ENCODE results near the gene SEC61A2.
A peak's percentile ranks its signal among the peaks of the same experiment; 100 is the strongest.
"Not testable (repeated sequence)": the region's sequence is repeated elsewhere in the genome, so short reads cannot be mapped to it uniquely, and the experiment has no call there.

The SEC61A2 gene

GRCh38 chr10:12162927-12163326 lies 33.5 kb downstream of the SEC61A2 start:
- no peak for DNase-seq

- no peak for DNase-seq
Measured at GRCh38 chr10:12164085-12164484, 34.6 kb downstream of the SEC61A2 start.

GRCh38 chr10:12165036-12165435 lies 35.6 kb downstream of the SEC61A2 start:
- DNase-seq, result no peak

- DNase-seq, result no peak
Measured at GRCh38 chr10:12165999-12166775, 36.7 kb downstream of the SEC61A2 start.

DNA sequence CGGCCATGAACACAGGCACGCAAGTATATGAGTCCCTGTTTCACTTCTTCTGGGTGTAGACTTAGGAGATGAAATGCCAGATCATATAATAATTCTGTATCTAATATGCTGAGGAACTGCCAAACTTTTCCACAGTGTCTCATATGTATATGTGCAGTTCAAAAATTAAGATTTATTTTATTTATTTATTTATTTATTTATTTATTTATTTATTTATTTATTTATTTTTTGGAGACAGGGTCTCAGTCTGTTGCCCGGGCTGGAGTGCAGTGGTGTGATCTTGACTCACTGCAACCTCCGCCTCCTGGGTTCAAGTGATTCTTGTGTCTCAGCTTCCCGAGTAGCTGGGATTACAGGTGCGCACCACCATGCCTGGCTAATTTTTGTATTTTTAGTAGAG lies 42.0 kb downstream of the SEC61A2 start:
- DNase-seq, result not testable (repeated sequence)

DNA sequence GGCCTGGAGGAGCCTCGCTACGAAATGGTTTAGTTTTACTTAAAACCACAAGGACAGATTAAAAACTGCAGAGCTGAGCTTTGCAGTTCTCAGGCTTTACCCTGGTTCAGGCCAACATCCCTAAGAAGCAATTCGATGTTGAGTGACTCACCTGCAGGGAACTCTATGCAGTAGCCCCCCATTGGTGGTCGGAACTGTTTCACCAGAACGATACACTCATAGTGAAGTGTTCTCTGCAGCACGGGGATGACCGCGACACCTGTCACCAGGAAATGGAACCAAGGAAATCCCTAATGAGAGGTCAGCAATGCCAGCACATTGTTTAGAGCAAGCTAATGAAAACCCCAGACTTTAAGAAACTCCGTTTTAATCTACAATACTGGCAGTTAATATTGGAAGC lies 48.2 kb downstream of the SEC61A2 start:
- DNase-seq, result no peak

GRCh38 chr10:12179606-12180170 lies 50.2 kb downstream of the SEC61A2 start:
- peak; percentile 83 to 87 for DNase-seq

DNA sequence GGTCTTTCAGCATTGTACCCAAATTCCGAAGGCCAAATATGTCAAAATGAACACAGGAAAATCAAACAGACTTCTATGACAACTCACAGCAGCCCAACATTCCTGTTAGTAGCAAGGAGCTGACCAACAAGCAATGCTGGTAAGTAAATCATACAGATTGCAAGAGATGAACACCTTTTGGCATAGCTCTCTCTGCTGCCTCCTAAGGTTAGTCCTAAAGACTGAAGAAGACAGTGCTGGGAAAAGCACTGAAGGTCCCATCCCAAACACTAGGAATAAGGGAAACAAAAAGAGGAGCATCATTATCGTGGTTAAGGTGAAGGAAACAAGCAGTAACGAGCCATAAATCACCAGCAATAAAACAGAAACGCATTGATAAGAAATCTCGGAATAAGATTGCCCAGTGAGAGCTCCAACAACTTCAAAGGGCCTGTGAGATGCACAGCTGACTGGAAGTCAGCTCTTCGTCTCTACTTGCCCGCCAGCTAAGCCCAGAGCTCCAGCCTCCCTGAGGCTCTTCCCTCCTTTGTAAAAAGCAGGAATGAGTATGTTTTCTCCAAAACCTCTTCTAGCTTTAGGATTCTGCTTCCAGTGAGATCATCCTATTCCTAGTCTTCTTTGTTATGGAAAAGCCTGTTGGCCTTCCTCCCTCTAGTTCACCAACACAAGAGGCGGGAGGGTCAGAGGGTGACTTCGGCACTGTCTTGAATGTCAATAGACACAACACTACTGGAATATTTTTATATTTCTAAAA lies 50.9 kb downstream of the SEC61A2 start:
- no peak for DNase-seq

GRCh38 chr10:12181065-12181775 lies 51.7 kb downstream of the SEC61A2 start:
- peak; percentile 99 to 100 for DNase-seq

GRCh38 chr10:12184165-12184564 lies 54.7 kb downstream of the SEC61A2 start:
- DNase-seq, result no peak

DNA sequence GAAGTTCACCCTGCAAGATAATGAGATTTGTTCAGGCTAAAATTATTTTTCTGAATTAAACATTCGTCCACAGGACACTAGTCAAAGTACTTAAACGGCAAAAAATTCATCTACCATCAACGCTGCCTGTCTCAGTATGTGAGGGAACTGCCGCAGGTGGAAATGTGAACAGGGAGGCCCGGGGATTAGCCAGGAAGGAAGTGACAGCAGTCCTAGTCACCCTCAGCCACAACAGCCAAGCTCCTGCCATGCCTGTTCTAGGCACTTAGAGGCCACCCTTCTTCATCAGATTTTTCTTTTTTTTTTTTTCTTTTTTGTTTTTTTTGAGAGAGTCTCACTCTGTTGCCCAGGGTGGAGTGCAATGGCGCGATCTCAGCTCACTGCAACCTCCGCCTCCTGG lies 56.8 kb downstream of the SEC61A2 start:
- DNase-seq, result peak; percentile 68 to 75

DNA sequence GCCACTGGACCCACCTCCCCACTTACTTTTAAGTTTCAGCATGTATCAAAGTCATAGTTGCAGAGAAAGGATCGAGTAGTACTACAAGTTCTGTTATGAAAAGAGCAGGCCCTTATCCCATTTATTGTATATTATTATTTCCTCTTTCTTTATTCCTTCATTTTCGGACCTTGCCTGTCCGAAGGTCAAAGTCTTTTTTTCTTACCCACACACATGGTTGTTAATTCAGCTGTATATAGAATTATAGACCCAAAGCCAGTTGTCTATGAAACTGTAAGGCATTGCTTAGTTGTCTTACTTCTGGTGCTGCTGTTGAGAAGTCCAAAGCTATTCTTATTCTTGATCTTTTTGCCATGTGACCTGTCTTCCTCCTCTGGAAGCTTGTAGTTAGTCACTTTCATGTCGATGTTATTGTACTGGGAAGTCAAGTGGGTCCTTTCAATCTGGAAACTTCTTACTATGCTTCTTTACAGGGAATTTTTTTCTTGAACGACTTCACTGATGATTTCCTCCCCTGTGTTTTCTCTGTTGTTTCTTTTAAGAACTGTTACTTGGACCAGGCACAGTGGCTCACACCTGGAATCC lies 57.9 kb downstream of the SEC61A2 start:
- no peak for DNase-seq

- no peak for DNase-seq
Measured at GRCh38 chr10:12188656-12189055, 59.2 kb downstream of the SEC61A2 start.

- DNase-seq, result no peak
Measured at GRCh38 chr10:12189426-12189825, 59.9 kb downstream of the SEC61A2 start.

GRCh38 chr10:12191715-12192114 lies 62.2 kb downstream of the SEC61A2 start:
- DNase-seq, result no peak

GRCh38 chr10:12193193-12193592 lies 63.7 kb downstream of the SEC61A2 start:
- DNase-seq, result no peak

DNA sequence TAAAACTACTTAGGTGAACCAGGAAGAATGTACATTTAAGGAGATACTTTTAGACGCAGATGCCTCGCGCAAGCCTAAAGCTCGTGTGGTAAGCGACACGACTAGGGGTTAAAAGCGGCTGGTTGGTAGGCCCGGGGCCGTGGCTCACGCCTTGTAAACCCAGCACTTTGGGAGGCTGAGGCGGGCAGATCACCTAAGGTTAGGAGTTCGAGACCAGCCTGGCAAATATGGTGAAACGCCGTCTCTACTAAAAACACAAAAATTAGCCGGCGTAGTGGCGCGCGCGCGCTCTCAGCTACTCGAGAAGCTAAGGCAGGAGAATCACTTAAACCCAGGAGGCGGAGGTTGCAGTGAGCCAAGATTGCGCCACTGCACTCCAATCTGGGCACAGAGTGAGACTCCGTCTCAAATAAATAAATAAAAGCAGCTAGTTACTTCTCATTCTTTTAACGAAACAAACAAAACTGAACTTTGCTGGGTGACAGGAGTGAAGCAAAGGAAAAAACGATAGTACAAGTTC lies 65.3 kb downstream of the SEC61A2 start:
- peak; percentile 44 to 54 for DNase-seq

- DNase-seq, result peak in 1 of 2 experiments; percentile 69
Measured at GRCh38 chr10:12195281-12195602, 65.8 kb downstream of the SEC61A2 start.

DNA sequence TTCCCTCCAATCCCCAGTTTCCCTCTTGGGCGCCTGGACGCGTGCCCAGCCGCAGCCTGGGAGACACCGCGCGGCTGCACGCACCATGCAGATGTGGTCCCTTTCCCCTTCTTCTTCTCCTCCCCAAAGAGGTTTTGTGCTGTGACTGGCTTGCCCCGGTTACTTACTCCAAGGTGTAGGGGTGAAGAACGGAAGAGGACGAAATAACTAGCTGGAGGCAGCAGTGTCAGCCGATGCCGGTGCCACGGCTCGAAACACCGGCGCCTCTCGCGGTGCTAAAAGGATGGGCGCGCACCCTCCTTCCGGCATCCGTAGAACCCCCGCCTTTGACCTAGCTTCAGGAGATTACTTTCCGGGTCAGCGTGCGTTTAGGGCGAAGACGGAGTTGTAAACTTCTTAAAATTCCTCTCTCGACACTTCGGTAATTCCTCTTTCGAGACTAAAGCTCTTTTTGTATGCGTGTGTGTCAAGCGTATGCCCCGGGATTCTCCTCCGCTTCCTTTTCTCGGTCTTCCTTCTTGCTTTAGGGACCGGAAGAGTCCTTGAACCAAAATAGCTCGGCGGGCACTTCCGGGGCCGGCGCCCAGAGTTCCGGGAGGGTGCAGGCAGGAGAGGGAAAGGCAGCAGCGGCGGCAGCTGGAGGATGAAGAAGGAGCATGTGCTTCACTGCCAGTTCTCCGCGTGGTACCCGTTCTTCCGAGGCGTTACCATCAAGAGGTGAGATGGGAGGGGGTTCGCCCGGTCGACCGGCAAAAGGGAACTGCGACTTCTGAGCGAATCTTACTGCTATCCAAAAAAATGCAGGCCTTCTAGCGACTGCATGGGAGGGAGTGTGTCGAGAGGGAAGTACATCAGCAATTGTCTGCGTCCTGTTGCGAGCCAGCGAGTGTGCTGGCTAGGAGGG lies 66.4 kb downstream of the SEC61A2 start, which contains the start of the genes CDC123 and NUDT5:
Gene CDC123, plus strand, starts transcription at position 586 of the 904 bp plus-strand sequence. Its CDS starts 58 bp downstream, at position 644.
Gene NUDT5, minus strand, starts transcription at position 289 of the 904 bp plus-strand sequence. CDS start 9,600 bp downstream, outside the sequence.
- DNase-seq, result peak; percentile 99

DNA sequence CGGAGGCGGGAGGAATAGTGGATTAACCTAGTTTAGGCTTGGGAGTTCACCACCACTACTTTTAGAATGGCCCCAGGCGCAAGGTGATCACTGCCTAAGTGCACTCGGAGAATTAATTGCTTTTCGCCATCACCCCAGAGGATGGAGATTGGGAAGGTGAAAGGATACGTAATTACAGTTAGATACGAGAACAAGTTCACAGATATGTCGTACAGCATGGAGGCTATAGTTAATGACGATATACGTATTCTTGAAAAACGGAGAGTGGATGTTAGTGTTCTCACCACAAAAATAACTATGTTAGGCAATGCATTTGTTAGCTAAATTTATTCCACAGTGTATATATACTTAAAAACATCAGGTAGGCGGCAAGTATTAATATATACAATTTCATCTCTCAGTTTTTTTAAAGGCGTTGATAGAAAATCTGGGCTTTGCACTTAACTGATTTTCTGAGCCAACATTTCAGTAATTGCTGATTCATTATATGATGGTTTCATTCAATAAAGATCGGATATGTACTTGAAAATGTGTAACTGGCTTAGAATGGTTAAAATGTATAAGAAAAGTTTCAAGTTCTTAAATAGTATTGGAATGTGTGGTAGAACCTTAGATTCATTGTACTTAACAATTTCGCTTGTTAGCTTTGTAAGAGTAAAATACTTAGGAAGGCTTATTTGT lies 67.2 kb downstream of the SEC61A2 start:
- DNase-seq, result peak; percentile 51 to 66

DNA sequence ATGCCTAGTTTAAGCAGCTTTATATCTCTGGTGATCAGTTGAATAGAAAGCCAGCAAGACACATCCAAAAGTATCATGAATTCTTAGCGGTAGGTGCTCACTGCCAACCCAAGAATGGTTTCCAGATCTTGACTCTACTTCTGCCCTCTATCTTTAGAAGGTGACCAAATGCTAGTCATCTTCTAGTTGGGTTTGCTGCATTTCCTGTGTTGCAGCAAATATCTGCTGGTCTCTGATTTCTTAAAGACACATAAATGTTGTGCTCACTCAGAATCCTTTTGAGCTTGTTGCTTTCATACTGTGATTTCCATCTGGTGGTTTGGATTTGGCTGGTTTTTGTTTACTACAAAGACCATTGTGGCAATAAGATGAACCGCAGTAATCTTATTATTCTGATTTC lies 68.7 kb downstream of the SEC61A2 start:
- no peak for DNase-seq

Measured in Kasumi-1 (cell line).